GM12892 (cell line): ENCODE data around the gene ALG6.

Source experiments
- POLR2A ChIP-seq: IDR thresholded peaks from 2 replicates; pipeline ENCODE4 v1.6.1; 2011; ENCODE audit warnings: low read depth, low read length, control low read depth
- POLR2AphosphoS5 ChIP-seq: IDR thresholded peaks from 2 replicates; pipeline ENCODE4 v1.6.1; 2011; ENCODE audit warnings: low read depth, low read length, control low read depth
- TAF1 ChIP-seq: IDR thresholded peaks from 2 replicates; pipeline ENCODE4 v1.6.1; 2011; ENCODE audit warnings: low read depth, mild to moderate bottlenecking, control low read depth, low read length, borderline replicate concordance

- TF ChIP-seq POLR2A (no peak), TAF1 (no peak), POLR2AphosphoS5 (no peak)
Observed at GRCh38 chr1:63330331-63330916, 37.0 kb upstream of the ALG6 start.
